PC-3 (cell line): ENCODE measurements around the gene PRKCQ. TPM values are rescaled to one million over a fixed set of nuclear protein-coding genes. Genes with fewer than 3 reads are reported as not detected.

Experiments used
- ATAC-seq: fragments of 200-7000 bp; cut with Tn5 transposase; 2 replicates; pipeline ENCODE4 v1.9.1; 2020; ENCODE audit warnings: mild to moderate bottlenecking, moderate library complexity
- BruUV-seq: library from RNA; stranded (reverse); fragments of 400-500 nt; replicated peaks from 2 replicates; lab custom pipeline; 2021; lab: Mats Ljungman, UMichigan
- CTCF ChIA-PET: fragments of 300-600 bp; sonication (Branson Sonifier 250); formaldehyde crosslinking; loops from one replicate; lab custom pipeline; 2022; ENCODE audit warnings: antibody characterized with exemption; lab: Charles Lee
- POLR2A ChIA-PET: fragments of 300-600 bp; sonication (Branson Sonifier 250); formaldehyde crosslinking; loops from one replicate; lab custom pipeline; 2022; ENCODE audit warnings: antibody characterized with exemption; ENCODE audit not compliant: unreplicated experiment; lab: Charles Lee
- DNase-seq: peaks from one replicate; pipeline ENCODE4 v3.0.0-alpha.2; 2015
- H2AFZ ChIP-seq: fragments of 300-600 bp; sonication (generic); 2 replicates; pipeline ENCODE4 v1.6.0; 2016; ENCODE audit warnings: antibody characterized with exemption, low read length
- H3F3A ChIP-seq: fragments of 300-600 bp; sonication (generic); one replicate; pipeline ENCODE4 v1.6.0; 2017; ENCODE audit warnings: antibody characterized with exemption, low read length, control low read depth, mild to moderate bottlenecking; ENCODE audit not compliant: unreplicated experiment
- H3K27ac ChIP-seq: fragments of 300-600 bp; sonication (generic); 2 replicates; pipeline ENCODE4 v1.5.1; 2016; ENCODE audit warnings: mild to moderate bottlenecking, low read length
- H3K27me3 ChIP-seq: fragments of 300-600 bp; sonication (generic); 2 replicates; pipeline ENCODE4 v1.6.1; 2016; ENCODE audit warnings: low read length, mixed read lengths
- H3K36me3 ChIP-seq: fragments of 300-600 bp; sonication (generic); 2 replicates; pipeline ENCODE4 v1.6.1; 2016; ENCODE audit warnings: low read depth, mixed run types, low read length, mixed read lengths
- H3K4me1 ChIP-seq: fragments of 300-600 bp; sonication (generic); 2 replicates; pipeline ENCODE4 v1.5.1; 2016; ENCODE audit warnings: low read length; ENCODE audit not compliant: insufficient read depth
- H3K4me2 ChIP-seq: fragments of 300-600 bp; sonication (generic); 2 replicates; pipeline ENCODE4 v1.6.0; 2016; ENCODE audit warnings: low read length
- H3K4me3 ChIP-seq: fragments of 300-600 bp; sonication (generic); 2 replicates; pipeline ENCODE4 v1.5.1; 2016; ENCODE audit warnings: mild to moderate bottlenecking, low read length, mixed read lengths
- H3K79me2 ChIP-seq: fragments of 300-600 bp; sonication (generic); 2 replicates; pipeline ENCODE4 v1.6.1; 2017; ENCODE audit warnings: low read length, mixed read lengths
- H3K9ac ChIP-seq: fragments of 300-600 bp; sonication (generic); 2 replicates; pipeline ENCODE4 v1.6.0; 2016; ENCODE audit warnings: mild to moderate bottlenecking, low read length
- H3K9me2 ChIP-seq: fragments of 300-600 bp; sonication (generic); replicated peaks from 2 replicates; pipeline ENCODE4 v1.6.1; 2016; ENCODE audit warnings: mixed run types, low read length, mixed read lengths
- H3K9me3 ChIP-seq: fragments of 300-600 bp; sonication (generic); 2 replicates; pipeline ENCODE4 v1.6.1; 2016; ENCODE audit warnings: low read length, mixed read lengths
- H4K20me1 ChIP-seq: fragments of 300-600 bp; sonication (generic); 2 replicates; pipeline ENCODE4 v1.6.1; 2016; ENCODE audit warnings: low read length, mixed read lengths
- CTCF ChIP-seq: fragments of 300-600 bp; sonication (generic); conservative IDR thresholded peaks from 2 replicates; pipeline ENCODE4 v1.5.1; 2017; ENCODE audit warnings: antibody characterized with exemption, low read depth, mild to moderate bottlenecking, low read length
- EZH2 ChIP-seq: fragments of 300-600 bp; sonication (generic); IDR thresholded peaks from one replicate; pipeline ENCODE4 v1.6.1; 2017; ENCODE audit warnings: antibody characterized with exemption, mild to moderate bottlenecking, low read length; ENCODE audit not compliant: unreplicated experiment
- EZH2phosphoT487 ChIP-seq: fragments of 300-600 bp; sonication (generic); IDR thresholded peaks from 2 replicates; pipeline ENCODE4 v1.6.1; 2018; ENCODE audit warnings: mild to moderate bottlenecking, antibody characterized with exemption, low read length, borderline replicate concordance
- intact Hi-C: fragments of 100-400 bp; cut with micrococcal nuclease; formaldehyde crosslinking; loops from 2 replicates; pipeline ENCODE4 v1.9.0; 2023
- total RNA-seq: library from RNA; depleted of rRNA; stranded (reverse); fragments of >200 nt; gene quantifications from 2 replicates; pipeline ENCODE4 v1.2.3, GENCODE V29; 2014

The PRKCQ gene
- total RNA-seq, 1 experiment from 2014 or later: not detected

- Histone ChIP-seq H3K79me2 (no peaks in the 10 kb centered on the region), H3K9ac (no peak overlapping the region), H4K20me1 (no peaks in the 10 kb centered on the region), H3K4me1 (no peaks in the 10 kb centered on the region), H3K27me3 (peaks cover 78% of the 10 kb centered on the region), H3K9me3 (no peaks in the 10 kb centered on the region), H3K36me3 (no peaks in the 10 kb centered on the region), H3K4me2 (no peak overlapping the region), H2AFZ (no peak overlapping the region), H3K27ac (no peak overlapping the region), H3F3A (no peaks in the 10 kb centered on the region), H3K9me2 (no peaks in the 10 kb centered on the region), H3K4me3 (no peak overlapping the region)
- ATAC-seq (no peak), DNase-seq (no peak)
- no peak for TF ChIP-seq EZH2
- no peak for TF ChIP-seq EZH2phosphoT487
- no peak for TF ChIP-seq CTCF
- ChIA-PET POLR2A (no interaction called here), CTCF (no interaction called here)
- no TSS peak for BruUV-seq
- intact Hi-C loops: no loop called here
Measured at GRCh38 chr10:6476989-6477388, 103.1 kb downstream of the PRKCQ start.

GRCh38 chr10:6474871-6475270 lies 105.2 kb downstream of the PRKCQ start:
- Histone ChIP-seq H4K20me1 (no peaks in the 10 kb centered on the region), H3K4me2 (no peak overlapping the region), H3K79me2 (no peaks in the 10 kb centered on the region), H3F3A (no peaks in the 10 kb centered on the region), H3K9me3 (no peaks in the 10 kb centered on the region), H3K36me3 (no peaks in the 10 kb centered on the region), H3K4me3 (no peak overlapping the region), H3K27me3 (peaks cover 60% of the 10 kb centered on the region), H2AFZ (no peak overlapping the region), H3K4me1 (no peaks in the 10 kb centered on the region), H3K27ac (no peak overlapping the region), H3K9me2 (no peaks in the 10 kb centered on the region), H3K9ac (no peak overlapping the region)
- no peak for TF ChIP-seq CTCF
- no peak for TF ChIP-seq EZH2
- no peak for TF ChIP-seq EZH2phosphoT487
- ATAC-seq: no peak
- BruUV-seq: no TSS peak
- DNase-seq: no peak
- POLR2A ChIA-PET: no interaction called here
- CTCF ChIA-PET: no interaction called here
- intact Hi-C loops: no loop called here

GRCh38 chr10:6473901-6474370 lies 106.1 kb downstream of the PRKCQ start:
- no peaks in the 10 kb centered on the region for H3K4me1 ChIP-seq
- ChIA-PET CTCF (no interaction called here), POLR2A (no interaction called here)
- no peak for TF ChIP-seq CTCF
- no peak for TF ChIP-seq EZH2
- no peak for TF ChIP-seq EZH2phosphoT487
- no peak overlapping the region for H3K4me2 ChIP-seq
- no peaks in the 10 kb centered on the region for H4K20me1 ChIP-seq
- no peaks in the 10 kb centered on the region for H3K36me3 ChIP-seq
- no peaks in the 10 kb centered on the region for H3F3A ChIP-seq
- BruUV-seq: no TSS peak
- no peak overlapping the region for H3K9ac ChIP-seq
- no peaks in the 10 kb centered on the region for H3K9me2 ChIP-seq
- no peak overlapping the region for H3K27ac ChIP-seq
- intact Hi-C loops: no loop called here
- no peak overlapping the region for H3K4me3 ChIP-seq
- H3K79me2 ChIP-seq: no peaks in the 10 kb centered on the region
- ATAC-seq: no peak
- H2AFZ ChIP-seq: no peak overlapping the region
- H3K27me3 ChIP-seq: peaks cover 54% of the 10 kb centered on the region
- no peak for DNase-seq
- H3K9me3 ChIP-seq: no peaks in the 10 kb centered on the region
